ENCODE measurements around the gene MAGEB1.

The MAGEB1 gene

DNA sequence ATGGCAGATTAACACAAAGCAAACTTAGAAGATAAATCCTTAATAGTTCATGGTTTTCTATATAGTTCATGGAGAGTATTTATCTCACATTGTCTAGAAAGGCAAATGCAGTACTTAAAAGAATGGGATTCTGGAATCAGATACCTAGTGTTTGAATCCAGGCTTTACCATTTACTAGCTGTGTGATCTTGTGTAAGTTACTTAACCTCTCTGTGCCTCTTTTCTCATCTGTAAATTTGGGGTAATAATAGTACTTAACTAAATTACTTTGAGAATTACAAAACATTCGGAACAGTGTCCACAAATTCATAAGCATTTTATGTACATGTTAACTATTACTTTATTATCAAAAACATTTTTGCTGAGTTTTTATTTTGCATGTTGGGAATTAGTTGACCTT, 15.8 kb downstream of the MAGEB1 start:
- Mint-ChIP-seq H3K27me3 (ENCODE audit: low read depth) (no peaks in the 10 kb centered on the region), H3K27ac (no peak overlapping the region), H3K9me3 (no peaks in the 10 kb centered on the region), H3K4me1 (ENCODE audit: low read depth) (no peaks in the 10 kb centered on the region), H3K4me3 (no peak overlapping the region), H3K36me3 (ENCODE audit: low read depth) (no peaks in the 10 kb centered on the region)

- Mint-ChIP-seq H3K27ac (no peak overlapping the region), H3K27me3 (ENCODE audit: low read depth) (no peaks in the 10 kb centered on the region), H3K9me3 (no peaks in the 10 kb centered on the region), H3K4me1 (ENCODE audit: low read depth) (no peaks in the 10 kb centered on the region), H3K4me3 (no peak overlapping the region), H3K36me3 (ENCODE audit: low read depth) (no peaks in the 10 kb centered on the region)
These were observed 23.7 kb downstream of the MAGEB1 start for GRCh38 chrX:30270639-30271038.

DNA sequence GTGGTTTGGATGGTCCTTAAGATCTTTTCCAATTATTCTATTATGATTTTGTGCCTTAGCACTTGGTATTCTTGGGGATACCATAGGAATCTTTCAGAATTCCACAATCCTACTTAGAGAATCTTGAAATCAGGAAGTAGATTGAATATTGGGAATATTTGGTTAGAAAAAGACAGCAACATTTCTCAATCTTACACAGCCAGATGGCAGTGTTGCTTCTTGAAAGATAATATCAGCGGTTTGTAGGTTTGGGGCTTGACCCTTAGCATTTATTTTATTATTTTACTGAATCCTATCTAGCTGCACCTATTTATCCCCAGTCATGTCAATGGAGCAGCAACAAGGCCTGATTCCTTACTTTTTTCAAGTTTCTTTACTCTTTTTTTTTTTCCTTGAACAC, 28.6 kb downstream of the MAGEB1 start:
- H3K27ac Mint-ChIP-seq, result no peak overlapping the region
- no peak overlapping the region for H3K4me3 Mint-ChIP-seq

DNA sequence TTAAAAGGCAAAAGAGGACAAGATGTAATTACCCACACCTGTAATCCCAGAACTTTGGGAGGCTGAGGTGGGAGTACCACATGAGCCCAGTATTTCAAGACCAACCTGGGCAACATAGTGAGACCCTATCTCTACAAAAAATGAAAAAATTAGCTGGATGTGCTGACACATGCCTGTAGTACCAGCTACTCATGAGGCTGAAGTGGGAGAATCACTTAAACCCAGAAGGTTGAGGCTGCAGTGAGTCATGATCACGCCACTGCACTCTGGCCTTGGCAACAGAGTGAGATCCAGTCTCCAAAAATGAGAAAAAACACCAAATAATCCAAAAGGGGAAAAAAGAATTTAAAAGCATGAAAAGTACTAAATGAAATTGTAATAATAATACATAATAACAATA, 31.4 kb downstream of the MAGEB1 start:
- Mint-ChIP-seq H3K27me3 (ENCODE audit: low read depth) (no peaks in the 10 kb centered on the region), H3K9me3 (no peaks in the 10 kb centered on the region), H3K36me3 (ENCODE audit: low read depth) (no peaks in the 10 kb centered on the region), H3K4me3 (no peak overlapping the region), H3K4me1 (ENCODE audit: low read depth) (no peaks in the 10 kb centered on the region), H3K27ac (no peak overlapping the region)

More for the DNA sequence above, 28.6 kb downstream of the MAGEB1 start:
- no peaks in the 10 kb centered on the region for H3K36me3 Mint-ChIP-seq (ENCODE audit: low read depth)
- no peaks in the 10 kb centered on the region for H3K9me3 Mint-ChIP-seq
- no peaks in the 10 kb centered on the region for H3K4me1 Mint-ChIP-seq (ENCODE audit: low read depth)
- no peaks in the 10 kb centered on the region for H3K27me3 Mint-ChIP-seq (ENCODE audit: low read depth)

GRCh38 chrX:30280428-30280827, 33.5 kb downstream of the MAGEB1 start:
- H3K4me1 Mint-ChIP-seq (ENCODE audit: low read depth), result no peaks in the 10 kb centered on the region
- H3K27ac Mint-ChIP-seq, result no peak overlapping the region
- H3K4me3 Mint-ChIP-seq, result no peak overlapping the region
- H3K36me3 Mint-ChIP-seq (ENCODE audit: low read depth), result no peaks in the 10 kb centered on the region
- H3K9me3 Mint-ChIP-seq, result no peaks in the 10 kb centered on the region
- no peaks in the 10 kb centered on the region for H3K27me3 Mint-ChIP-seq (ENCODE audit: low read depth)

- Mint-ChIP-seq H3K27me3 (ENCODE audit: low read depth) (no peaks in the 10 kb centered on the region), H3K4me1 (ENCODE audit: low read depth) (no peaks in the 10 kb centered on the region), H3K36me3 (ENCODE audit: low read depth) (no peaks in the 10 kb centered on the region)
These were observed 35.6 kb downstream of the MAGEB1 start for GRCh38 chrX:30282527-30282926.

DNA sequence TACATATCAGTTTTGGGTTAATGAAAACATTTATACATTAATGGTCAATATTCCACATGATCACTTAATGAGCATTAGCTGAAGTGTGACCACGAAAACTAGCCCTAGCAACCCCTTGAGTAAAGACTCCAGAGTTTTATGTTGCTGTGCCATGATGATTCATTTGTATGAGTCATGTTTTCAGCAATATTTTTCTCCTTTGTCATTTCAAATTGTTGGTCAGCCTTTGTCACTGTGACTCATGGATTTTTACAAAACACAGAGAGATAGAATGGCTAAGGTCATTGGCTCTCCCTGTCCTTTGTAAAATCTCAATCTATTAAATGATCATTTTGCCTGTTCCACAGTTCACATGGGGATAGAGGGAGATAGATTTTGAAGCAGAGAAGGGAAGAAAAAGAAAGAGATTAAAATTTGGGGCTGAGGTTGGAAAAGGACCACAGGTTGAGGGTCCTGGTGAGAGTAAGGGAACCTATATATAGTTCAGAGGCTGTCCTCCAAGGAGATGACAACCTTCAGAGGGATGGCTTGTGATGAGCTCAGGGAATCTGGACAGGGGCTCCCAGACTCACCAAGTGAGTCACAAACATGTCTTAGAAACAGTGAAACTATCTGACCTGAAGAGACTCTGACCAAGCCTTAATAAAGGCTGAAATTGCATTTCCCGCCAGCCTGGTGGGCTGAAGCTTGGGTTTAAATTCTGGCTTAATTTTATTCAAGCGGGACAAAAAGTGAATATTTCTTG, 36.7 kb downstream of the MAGEB1 start:
- no peaks in the 10 kb centered on the region for H3K36me3 Mint-ChIP-seq (ENCODE audit: low read depth)
- H3K9me3 Mint-ChIP-seq, result no peaks in the 10 kb centered on the region
- H3K4me1 Mint-ChIP-seq (ENCODE audit: low read depth), result no peaks in the 10 kb centered on the region
- H3K27me3 Mint-ChIP-seq (ENCODE audit: low read depth), result no peaks in the 10 kb centered on the region
- H3K27ac Mint-ChIP-seq, result no peak overlapping the region
- H3K4me3 Mint-ChIP-seq, result no peak overlapping the region

More at GRCh38 chrX:30282527-30282926, 35.6 kb downstream of the MAGEB1 start:
- H3K9me3 Mint-ChIP-seq, result no peaks in the 10 kb centered on the region
- no peak overlapping the region for H3K27ac Mint-ChIP-seq
- no peak overlapping the region for H3K4me3 Mint-ChIP-seq

DNA sequence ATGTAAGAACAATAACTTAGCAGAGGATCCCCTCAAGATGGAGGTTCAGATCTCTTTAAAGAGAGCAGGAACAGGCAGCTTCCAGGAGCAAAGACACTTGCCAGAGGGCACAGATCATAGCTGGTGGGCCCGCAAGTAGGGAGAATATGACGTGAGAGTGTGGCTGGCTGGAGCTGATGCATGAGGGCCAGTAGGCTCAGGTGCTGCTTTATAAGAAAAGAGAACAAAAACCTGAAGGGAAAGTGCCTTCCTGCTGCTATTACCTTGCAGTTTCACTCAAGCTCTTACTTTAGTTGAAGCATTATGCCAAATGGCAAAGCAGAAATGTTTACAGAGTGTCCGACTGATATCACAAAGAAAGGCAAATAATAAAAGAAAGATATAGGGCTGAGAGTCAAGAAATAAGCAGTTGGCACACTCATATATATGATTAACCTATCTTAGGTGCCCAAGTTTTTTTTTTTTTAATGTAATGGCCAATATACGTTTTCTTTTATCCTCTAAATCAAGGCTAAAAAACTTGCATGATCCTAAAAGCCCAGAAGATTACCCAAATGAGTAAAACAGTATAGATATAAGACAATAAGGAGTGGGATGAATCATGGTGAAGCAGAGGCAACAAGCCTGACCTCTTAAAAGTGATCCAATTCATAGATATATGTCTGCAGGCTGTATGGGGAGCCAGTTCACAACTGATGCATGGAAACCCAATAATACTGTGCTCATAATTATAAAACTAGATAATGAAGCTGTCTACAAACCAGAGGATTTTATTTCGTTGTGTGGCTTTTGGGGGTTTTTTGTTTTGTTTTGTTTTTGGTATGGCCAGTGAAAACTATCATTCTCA, 49.7 kb downstream of the MAGEB1 start:
- H3K27me3 Mint-ChIP-seq (ENCODE audit: low read depth), result no peaks in the 10 kb centered on the region
- no peaks in the 10 kb centered on the region for H3K36me3 Mint-ChIP-seq (ENCODE audit: low read depth)
- H3K4me3 Mint-ChIP-seq, result no peak overlapping the region
- H3K9me3 Mint-ChIP-seq, result no peaks in the 10 kb centered on the region
- H3K27ac Mint-ChIP-seq, result no peak overlapping the region
- no peaks in the 10 kb centered on the region for H3K4me1 Mint-ChIP-seq (ENCODE audit: low read depth)

GRCh38 chrX:30301208-30301607, 54.3 kb downstream of the MAGEB1 start:
- Mint-ChIP-seq H3K27me3 (ENCODE audit: low read depth) (no peaks in the 10 kb centered on the region), H3K4me3 (no peak overlapping the region), H3K9me3 (no peaks in the 10 kb centered on the region), H3K4me1 (ENCODE audit: low read depth) (no peaks in the 10 kb centered on the region), H3K36me3 (ENCODE audit: low read depth) (no peaks in the 10 kb centered on the region), H3K27ac (no peak overlapping the region)
